ENCODE data around the gene IQCC.

DNA sequence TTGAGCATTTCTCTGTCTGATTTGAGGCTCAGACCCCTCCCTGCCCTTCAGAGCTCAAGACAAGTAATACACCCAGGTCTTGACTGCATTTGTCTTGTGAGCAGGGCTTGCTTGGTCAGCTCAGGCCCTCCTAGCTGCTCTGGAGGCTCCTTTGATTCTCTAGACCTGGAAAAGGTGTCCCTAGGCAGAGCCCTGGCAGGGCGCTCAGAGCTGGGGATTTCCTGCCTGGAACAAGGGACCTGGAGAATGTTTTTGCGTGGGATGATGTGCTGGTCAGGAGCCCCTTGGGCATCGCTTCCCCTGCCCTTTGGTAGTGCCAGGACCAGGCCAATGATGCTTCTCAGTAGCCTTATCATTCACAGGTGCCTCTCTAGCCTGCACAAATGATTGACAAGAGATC is 9.9 kb upstream of the IQCC start:
- TF ChIP-seq, protein P1, sequence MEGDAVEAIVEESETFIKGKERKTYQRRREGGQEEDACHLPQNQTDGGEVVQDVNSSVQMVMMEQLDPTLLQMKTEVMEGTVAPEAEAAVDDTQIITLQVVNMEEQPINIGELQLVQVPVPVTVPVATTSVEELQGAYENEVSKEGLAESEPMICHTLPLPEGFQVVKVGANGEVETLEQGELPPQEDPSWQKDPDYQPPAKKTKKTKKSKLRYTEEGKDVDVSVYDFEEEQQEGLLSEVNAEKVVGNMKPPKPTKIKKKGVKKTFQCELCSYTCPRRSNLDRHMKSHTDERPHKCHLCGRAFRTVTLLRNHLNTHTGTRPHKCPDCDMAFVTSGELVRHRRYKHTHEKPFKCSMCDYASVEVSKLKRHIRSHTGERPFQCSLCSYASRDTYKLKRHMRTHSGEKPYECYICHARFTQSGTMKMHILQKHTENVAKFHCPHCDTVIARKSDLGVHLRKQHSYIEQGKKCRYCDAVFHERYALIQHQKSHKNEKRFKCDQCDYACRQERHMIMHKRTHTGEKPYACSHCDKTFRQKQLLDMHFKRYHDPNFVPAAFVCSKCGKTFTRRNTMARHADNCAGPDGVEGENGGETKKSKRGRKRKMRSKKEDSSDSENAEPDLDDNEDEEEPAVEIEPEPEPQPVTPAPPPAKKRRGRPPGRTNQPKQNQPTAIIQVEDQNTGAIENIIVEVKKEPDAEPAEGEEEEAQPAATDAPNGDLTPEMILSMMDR (conservative IDR thresholded peaks at IDR 0.05): no peak
- no peak for TF ChIP-seq EZH2 (IDR thresholded peaks at IDR 0.05; ENCODE audit: low read depth)

All from PC-9 (cell line).